Raji (cell line): ENCODE results near the gene KCND3.

Experiments
- POLR2A ChIP-seq: IDR thresholded peaks from 2 replicates; pipeline ENCODE4 v1.6.1; 2011; ENCODE audit warnings: low read depth, low read length, control low read depth; ENCODE audit not compliant: insufficient read depth

The KCND3 gene

DNA sequence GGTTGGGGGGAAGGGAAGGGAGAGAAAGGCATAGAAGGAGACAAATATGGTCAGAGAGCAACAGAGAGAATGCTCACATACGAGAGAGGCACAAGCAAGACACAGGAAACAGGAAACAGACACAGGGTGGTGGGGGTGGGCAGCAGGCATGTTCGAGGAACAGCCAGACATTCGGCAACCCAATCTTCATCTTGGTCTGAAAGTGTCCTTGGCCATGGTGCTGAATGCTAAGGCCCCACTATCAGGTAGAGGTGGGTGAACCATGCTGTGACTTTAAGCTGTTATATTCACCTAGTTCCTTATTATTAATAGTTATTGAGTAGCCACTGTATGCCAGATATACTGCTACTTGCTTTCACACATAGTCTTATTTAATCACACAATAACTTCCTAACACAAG, 124.6 kb downstream of the KCND3 start:
- no peak for TF ChIP-seq POLR2A

GRCh38 chr1:111863401-111863800, 126.1 kb downstream of the KCND3 start:
- no peak for TF ChIP-seq POLR2A

DNA sequence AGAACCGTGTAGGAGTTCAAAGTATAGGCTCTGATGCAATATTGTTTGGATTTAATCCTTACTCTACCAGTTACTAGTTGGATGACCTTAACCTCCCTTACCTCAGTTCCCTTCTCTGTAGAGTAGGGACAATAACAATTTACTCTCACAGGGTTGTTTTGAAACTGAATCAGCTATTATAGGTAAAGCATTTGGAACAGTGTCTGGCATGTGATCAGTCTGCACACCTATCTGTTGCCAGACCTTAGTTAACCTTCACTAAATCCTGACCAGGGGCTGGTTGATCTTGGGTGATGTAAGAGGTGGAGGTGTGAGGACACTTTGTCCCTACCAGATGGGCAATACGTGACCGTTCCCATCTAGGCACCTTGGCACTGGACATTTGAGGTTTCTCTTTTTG, 126.9 kb downstream of the KCND3 start:
- TF ChIP-seq POLR2A = no peak

GRCh38 chr1:111861523-111861922, 127.9 kb downstream of the KCND3 start:
- TF ChIP-seq POLR2A = no peak

- TF ChIP-seq POLR2A = no peak
Observed at GRCh38 chr1:111857194-111857651, 132.2 kb downstream of the KCND3 start.

- TF ChIP-seq POLR2A = no peak
Observed at GRCh38 chr1:111856411-111857185, 132.9 kb downstream of the KCND3 start.

GRCh38 chr1:111855260-111855659, 134.2 kb downstream of the KCND3 start:
- TF ChIP-seq POLR2A = no peak

- TF ChIP-seq POLR2A = no peak
Observed at GRCh38 chr1:111852261-111852721, 137.2 kb downstream of the KCND3 start.

DNA sequence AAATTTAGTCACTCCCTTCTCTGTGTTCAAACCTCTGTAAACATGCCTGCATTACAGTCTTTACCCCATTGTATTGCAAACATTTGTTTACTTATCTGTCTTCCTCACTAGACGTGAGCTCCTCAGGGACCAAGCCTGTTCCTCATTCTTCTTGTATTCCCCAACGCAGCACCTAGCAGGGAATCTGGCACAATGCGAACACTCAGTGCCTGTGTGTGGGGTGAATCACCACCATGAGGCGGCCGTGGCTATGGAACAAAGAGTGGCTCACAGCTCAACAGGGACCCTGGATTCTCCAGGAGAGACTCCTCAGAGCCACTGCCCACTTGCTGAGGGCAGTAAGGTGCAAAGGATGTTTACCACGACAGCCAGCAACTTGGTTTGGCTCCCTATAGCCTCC, 137.9 kb downstream of the KCND3 start:
- TF ChIP-seq POLR2A = no peak

GRCh38 chr1:111850109-111850508, 139.4 kb downstream of the KCND3 start:
- TF ChIP-seq POLR2A = no peak

DNA sequence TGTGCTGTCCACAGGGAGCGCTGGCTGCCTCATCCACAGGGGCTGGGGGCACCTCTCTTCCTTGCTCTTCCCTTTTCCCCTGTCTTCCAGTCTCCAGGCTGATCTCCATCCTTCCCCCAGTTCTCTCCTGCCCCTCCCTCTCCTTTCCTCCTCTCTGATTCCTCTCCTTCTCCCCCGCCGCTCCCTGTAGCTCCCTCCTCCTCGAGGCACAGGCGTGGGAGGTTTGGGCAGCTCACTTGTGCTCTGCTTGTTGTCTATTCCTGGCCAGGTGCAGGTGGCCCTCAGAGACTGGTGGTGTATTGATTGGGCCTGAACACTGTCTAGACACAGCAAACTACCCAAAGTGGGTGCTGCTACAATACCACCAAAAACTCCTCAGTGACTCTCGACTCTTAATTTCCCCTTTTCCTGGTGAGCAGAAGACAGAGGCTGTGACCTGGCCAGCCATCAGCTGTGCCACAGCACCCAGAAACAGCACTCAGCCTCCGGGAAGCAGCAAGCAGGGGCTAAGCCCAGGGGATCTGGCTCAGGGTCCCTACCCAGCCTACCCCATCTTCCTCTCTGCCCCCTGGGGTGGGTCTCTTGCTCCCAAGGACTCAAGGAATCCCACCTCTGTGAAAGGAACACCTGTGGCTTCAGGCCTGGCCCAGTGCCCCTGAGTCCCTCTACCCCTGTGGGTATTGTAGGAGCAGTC, 140.5 kb downstream of the KCND3 start:
- no peak for TF ChIP-seq POLR2A

- no peak for TF ChIP-seq POLR2A
Observed at GRCh38 chr1:111847466-111847865, 142.0 kb downstream of the KCND3 start.

GRCh38 chr1:111846842-111847241, 142.6 kb downstream of the KCND3 start:
- no peak for TF ChIP-seq POLR2A

GRCh38 chr1:111843177-111843576, 146.3 kb downstream of the KCND3 start:
- no peak for TF ChIP-seq POLR2A

- no peak for TF ChIP-seq POLR2A
Observed at GRCh38 chr1:111842411-111842810, 147.1 kb downstream of the KCND3 start.

DNA sequence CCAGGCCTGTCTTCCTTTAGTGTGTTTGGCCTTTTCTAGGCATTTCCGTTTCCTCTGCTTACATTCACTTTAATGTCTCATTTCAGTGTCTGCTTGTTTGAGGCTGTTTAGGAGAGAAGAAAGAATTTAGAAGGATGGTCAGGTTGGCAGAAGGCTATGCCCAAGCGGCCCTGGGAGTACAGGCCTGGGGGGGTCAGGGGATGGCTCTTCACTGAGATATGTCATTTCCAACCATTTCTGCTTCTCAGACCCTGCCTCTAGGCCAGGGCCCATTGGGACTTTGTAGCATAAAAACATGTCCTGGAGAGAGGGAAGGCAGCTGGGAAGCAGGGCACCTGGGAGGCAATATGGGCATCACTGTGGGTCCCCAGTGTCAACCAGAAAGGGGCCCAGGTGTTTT, 147.7 kb downstream of the KCND3 start:
- TF ChIP-seq POLR2A = no peak

DNA sequence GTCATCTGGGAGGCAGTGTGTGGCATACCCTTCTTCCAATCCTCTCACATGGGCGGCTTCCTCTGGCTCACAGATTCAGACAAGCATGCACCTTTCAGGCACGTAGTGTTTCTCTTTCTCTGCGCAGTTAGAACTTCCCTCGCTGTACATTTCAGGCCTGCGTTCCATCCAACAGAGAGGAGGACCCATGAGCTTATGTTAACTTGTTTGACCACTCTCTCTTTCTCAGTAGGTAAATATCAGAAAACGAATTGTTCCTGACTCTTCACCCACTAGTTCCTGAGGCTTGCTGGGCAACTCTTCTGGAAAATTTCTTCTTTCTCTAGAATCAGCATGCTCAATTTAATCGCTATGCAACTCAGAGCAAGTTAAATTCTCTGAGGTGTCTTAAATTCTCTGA, 148.3 kb downstream of the KCND3 start:
- TF ChIP-seq POLR2A = no peak

DNA sequence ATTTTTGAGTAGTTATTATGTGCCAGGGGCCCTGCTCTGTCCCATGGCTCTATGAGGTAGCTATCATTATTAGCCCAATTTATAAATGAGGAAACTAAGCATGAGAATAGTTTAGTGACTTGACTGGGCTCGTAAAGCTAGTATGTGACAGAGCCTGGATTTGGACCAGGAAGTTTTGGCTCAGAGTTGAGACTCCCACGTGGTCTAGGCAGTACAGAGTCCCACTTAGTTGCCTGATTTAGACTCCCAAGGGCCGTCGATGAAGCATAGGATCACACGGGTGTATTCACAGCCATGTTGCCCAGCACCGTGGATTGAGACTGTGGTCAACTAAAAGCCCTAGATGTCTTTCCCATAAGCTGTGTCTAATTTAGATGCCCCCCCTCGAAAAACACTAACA, 152.1 kb downstream of the KCND3 start:
- no peak for TF ChIP-seq POLR2A
